Caco-2 (cell line): ENCODE measurements around the gene G6PD. TPM values are rescaled to one million over a fixed set of nuclear protein-coding genes. Genes with fewer than 3 reads are reported as not detected.

ENCODE experiments used
- BruUV-seq: library from RNA; stranded (reverse); fragments of 400-500 nt; replicated peaks from 2 replicates; lab custom pipeline; 2021; lab: Mats Ljungman, UMichigan
- CTCF ChIA-PET: fragments of 300-600 bp; sonication (Branson Sonifier 250); formaldehyde crosslinking; loops from one replicate; lab custom pipeline; 2022; ENCODE audit warnings: antibody characterized with exemption; lab: Charles Lee
- POLR2A ChIA-PET: fragments of 300-600 bp; sonication (Branson Sonifier 250); formaldehyde crosslinking; loops from one replicate; lab custom pipeline; 2022; ENCODE audit warnings: antibody characterized with exemption; lab: Charles Lee
- DNase-seq, 2 experiments: peaks; one replicate each; pipeline versions ENCODE4 v3.0.0 to v3.0.0-alpha.2; 2020 to 2022
- H3K27me3 ChIP-seq: replicated peaks from 2 replicates; pipeline ENCODE4 v1.6.0; 2011; ENCODE audit warnings: low read length; ENCODE audit not compliant: control insufficient read depth, insufficient read depth
- H3K36me3 ChIP-seq: 2 replicates; pipeline ENCODE4 v1.5.1; 2011; ENCODE audit warnings: low read length; ENCODE audit not compliant: control insufficient read depth, insufficient read depth
- H3K4me1 ChIP-seq: fragments of 250-450 bp; sonication (Bioruptor Pico); 2 replicates; pipeline ENCODE4 v1.5.1; 2020; ENCODE audit warnings: mild to moderate bottlenecking
- H3K4me3 ChIP-seq: 2 replicates; pipeline ENCODE4 v1.5.1; 2011; ENCODE audit warnings: low read depth, mild to moderate bottlenecking, control low read depth, low read length
- H3K9me3 ChIP-seq: fragments of 250-450 bp; sonication (Bioruptor Pico); 2 replicates; pipeline ENCODE4 v1.5.1; 2020; ENCODE audit warnings: mild to moderate bottlenecking, moderate library complexity
- H3K27ac Mint-ChIP-seq: one replicate; pipeline ENCODE4 v1.8.0; 2022; ENCODE audit warnings: mixed read lengths; ENCODE audit not compliant: unreplicated experiment
- H3K27me3 Mint-ChIP-seq: one replicate; pipeline ENCODE4 v1.8.0; 2022; ENCODE audit warnings: mixed read lengths; ENCODE audit not compliant: insufficient read depth, unreplicated experiment
- H3K36me3 Mint-ChIP-seq: one replicate; pipeline ENCODE4 v1.8.0; 2022; ENCODE audit warnings: mild to moderate bottlenecking, mixed read lengths; ENCODE audit not compliant: insufficient read depth, unreplicated experiment
- H3K4me1 Mint-ChIP-seq: one replicate; pipeline ENCODE4 v1.8.0; 2022; ENCODE audit warnings: low read depth, mixed read lengths; ENCODE audit not compliant: unreplicated experiment
- H3K4me3 Mint-ChIP-seq: one replicate; pipeline ENCODE4 v1.8.0; 2022; ENCODE audit warnings: mild to moderate bottlenecking, moderate library complexity, mixed read lengths; ENCODE audit not compliant: unreplicated experiment
- H3K9me3 Mint-ChIP-seq: one replicate; pipeline ENCODE4 v1.8.0; 2022; ENCODE audit warnings: mixed read lengths; ENCODE audit not compliant: unreplicated experiment
- intact Hi-C: fragments of 100-400 bp; cut with micrococcal nuclease; formaldehyde crosslinking; loops from one replicate; pipeline ENCODE4 v1.10.0; 2022; ENCODE audit not compliant: unreplicated experiment
- total RNA-seq: library from RNA; stranded (reverse); gene quantifications from 2 replicates; pipeline ENCODE4 v1.2.3, GENCODE V29; 2022
- TF ChIP-seq, protein P1 (sequence below), 2 experiments: fragments of 200-600 bp in 1 of 2; IDR thresholded peaks; 1 replicate in 1 of 2; 2 replicates in 1 of 2; pipeline versions ENCODE4 v1.5.1 to v1.8.0; 2011 to 2022; ENCODE audit warnings: antibody characterized with exemption in 1 of 2, control low read depth in 1 of 2, inconsistent platforms in 1 of 2, low read depth in 1 of 2, low read length in 1 of 2, mild to moderate bottlenecking in 1 of 2, moderate library complexity in 1 of 2; ENCODE audit not compliant: insufficient read depth in 1 of 2, severe bottlenecking in 1 of 2, unreplicated experiment in 1 of 2

Gene G6PD
- total RNA-seq, 1 experiment from 2014 or later = 103 TPM

DNA sequence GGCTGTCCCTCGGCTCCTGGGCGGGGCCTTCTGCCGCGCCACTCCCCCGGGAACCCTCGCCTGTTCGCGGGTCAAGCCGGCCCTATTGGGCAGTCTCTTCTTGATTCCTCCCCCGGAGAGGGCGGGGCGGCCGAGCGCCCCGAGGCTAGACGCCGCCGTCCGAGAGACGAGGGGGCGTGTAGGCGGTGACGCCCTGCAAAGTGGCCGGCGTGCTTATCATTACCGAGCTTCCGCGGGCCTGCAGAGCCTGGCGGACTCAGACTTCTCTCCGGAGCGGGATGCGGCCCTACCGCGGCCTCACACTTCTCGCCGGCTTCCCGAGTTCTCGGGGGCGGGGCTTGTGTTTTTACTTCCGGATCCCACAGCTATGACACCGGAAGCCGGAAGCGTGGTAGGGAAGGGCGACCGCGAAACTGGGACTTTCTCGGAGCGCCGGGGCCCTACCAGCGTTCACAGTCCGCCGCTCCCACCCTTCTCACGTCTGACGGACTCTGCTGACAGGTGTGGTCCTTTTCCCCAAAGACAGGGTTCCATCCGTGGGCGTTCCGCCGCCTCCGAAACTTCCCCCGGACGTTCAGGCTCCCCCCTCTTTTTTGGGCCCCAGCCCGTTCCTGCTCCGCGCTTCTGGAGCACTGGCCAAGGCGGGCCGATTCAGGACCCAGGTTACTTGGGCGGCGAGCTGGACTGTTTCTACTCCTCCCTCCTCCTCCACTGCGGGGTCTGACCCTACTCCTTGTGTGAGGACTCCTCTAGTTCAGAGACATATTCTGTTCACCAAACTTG is 790 bp upstream of the G6PD start, which contains the start of gene IKBKG:
TSS of gene IKBKG (plus strand) at position 376 of the 783 bp plus-strand sequence. CDS start 4,383 bp downstream, outside the sequence.
- H3K27me3 ChIP-seq = no peaks in the 10 kb centered on the region
- TF ChIP-seq, protein P1, sequence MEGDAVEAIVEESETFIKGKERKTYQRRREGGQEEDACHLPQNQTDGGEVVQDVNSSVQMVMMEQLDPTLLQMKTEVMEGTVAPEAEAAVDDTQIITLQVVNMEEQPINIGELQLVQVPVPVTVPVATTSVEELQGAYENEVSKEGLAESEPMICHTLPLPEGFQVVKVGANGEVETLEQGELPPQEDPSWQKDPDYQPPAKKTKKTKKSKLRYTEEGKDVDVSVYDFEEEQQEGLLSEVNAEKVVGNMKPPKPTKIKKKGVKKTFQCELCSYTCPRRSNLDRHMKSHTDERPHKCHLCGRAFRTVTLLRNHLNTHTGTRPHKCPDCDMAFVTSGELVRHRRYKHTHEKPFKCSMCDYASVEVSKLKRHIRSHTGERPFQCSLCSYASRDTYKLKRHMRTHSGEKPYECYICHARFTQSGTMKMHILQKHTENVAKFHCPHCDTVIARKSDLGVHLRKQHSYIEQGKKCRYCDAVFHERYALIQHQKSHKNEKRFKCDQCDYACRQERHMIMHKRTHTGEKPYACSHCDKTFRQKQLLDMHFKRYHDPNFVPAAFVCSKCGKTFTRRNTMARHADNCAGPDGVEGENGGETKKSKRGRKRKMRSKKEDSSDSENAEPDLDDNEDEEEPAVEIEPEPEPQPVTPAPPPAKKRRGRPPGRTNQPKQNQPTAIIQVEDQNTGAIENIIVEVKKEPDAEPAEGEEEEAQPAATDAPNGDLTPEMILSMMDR (IDR thresholded peaks at IDR 0.05; ENCODE audit: insufficient read depth in 1 of 2, low read depth in 1 of 2, low read length in 1 of 2, severe bottlenecking in 1 of 2, unreplicated experiment in 1 of 2) = no peak
- peak within 1 kb of the TSS; percentile 99 for H3K4me3 Mint-ChIP-seq
- no peaks in the 10 kb centered on the region for H3K9me3 Mint-ChIP-seq
- intact Hi-C loops = loop anchor here (1.0 kb wide), 1 partner anchor 31 kb away; the partner anchor contains the start of gene FAM3A
- BruUV-seq = TSS peak; percentile 44
- CTCF ChIA-PET = interaction anchor here (0.7 kb wide), 1 partner anchor 174 kb away, joined by 3 read pairs; no protein-coding TSS in a partner anchor
- H3K9me3 ChIP-seq = no peaks in the 10 kb centered on the region
- peak within 1 kb of the TSS; percentile 76 for H3K4me3 ChIP-seq
- H3K36me3 Mint-ChIP-seq = peaks cover 37% of the 10 kb centered on the region
- peak within 1 kb of the TSS; percentile 95 for H3K27ac Mint-ChIP-seq
- no peaks in the 10 kb centered on the region; the same call in 1 of the 2 replicates for H3K4me1 ChIP-seq
- H3K36me3 ChIP-seq = no peaks in the 10 kb centered on the region
- DNase-seq = peak; percentile 90 to 92
- H3K27me3 Mint-ChIP-seq = no peaks in the 10 kb centered on the region
- POLR2A ChIA-PET = interaction anchor here (0.6 to 1.2 kb wide), 2 partner anchors 57 to 100 kb away, joined by 3 to 6 read pairs; partner anchors contain the start of gene SLC10A3
- H3K4me1 Mint-ChIP-seq = peaks cover 10% of the 10 kb centered on the region

DNA sequence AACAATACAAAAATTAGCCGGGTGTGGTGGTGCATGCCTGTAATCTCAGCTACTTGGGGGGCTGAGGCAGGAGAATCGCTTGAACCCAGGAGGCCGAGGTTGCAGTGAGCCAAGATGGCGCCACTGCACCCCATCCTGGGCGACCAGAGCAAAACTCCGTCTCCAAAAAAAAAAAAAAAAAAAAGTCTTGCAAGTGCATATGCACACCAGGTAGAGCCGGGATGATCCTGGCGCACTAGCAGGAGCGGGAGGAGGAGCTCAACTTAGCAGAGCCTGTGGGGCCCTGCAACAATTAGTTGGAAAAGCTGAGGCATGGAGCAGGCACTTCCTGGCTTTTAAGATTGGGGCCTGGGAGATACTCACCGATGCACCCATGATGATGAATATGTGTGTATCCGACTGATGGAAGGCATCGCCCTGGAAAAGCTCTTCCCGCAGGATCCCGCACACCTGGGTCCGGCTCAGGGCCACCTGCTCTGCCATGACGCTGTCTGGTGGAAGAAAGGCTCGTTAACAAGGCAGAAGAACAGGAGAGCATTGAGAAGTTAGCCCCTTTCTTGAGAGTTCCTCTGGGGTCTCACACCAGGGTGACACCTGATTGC is 872 bp downstream of the G6PD start:
- H3K27me3 Mint-ChIP-seq = no peaks in the 10 kb centered on the region
- no peaks in the 10 kb centered on the region for H3K9me3 ChIP-seq
- intact Hi-C loops = no loop called here
- CTCF ChIA-PET = no interaction called here
- peaks cover 10% of the 10 kb centered on the region for H3K4me1 Mint-ChIP-seq
- H3K4me3 ChIP-seq = peak overlapping the region; percentile 76
- H3K27me3 ChIP-seq = no peaks in the 10 kb centered on the region
- no peak for DNase-seq
- POLR2A ChIA-PET = no interaction called here
- no peak overlapping the region for H3K27ac Mint-ChIP-seq
- peaks cover 30% of the 10 kb centered on the region for H3K36me3 Mint-ChIP-seq
- H3K9me3 Mint-ChIP-seq = no peaks in the 10 kb centered on the region
- peaks cover 15% of the 10 kb centered on the region for H3K4me1 ChIP-seq
- BruUV-seq = no TSS peak
- H3K4me3 Mint-ChIP-seq = peak overlapping the region; percentile 99
- TF ChIP-seq, protein P1 (IDR thresholded peaks at IDR 0.05; ENCODE audit: insufficient read depth in 1 of 2, low read depth in 1 of 2, low read length in 1 of 2, severe bottlenecking in 1 of 2, unreplicated experiment in 1 of 2) = no peak
- H3K36me3 ChIP-seq = no peaks in the 10 kb centered on the region

DNA sequence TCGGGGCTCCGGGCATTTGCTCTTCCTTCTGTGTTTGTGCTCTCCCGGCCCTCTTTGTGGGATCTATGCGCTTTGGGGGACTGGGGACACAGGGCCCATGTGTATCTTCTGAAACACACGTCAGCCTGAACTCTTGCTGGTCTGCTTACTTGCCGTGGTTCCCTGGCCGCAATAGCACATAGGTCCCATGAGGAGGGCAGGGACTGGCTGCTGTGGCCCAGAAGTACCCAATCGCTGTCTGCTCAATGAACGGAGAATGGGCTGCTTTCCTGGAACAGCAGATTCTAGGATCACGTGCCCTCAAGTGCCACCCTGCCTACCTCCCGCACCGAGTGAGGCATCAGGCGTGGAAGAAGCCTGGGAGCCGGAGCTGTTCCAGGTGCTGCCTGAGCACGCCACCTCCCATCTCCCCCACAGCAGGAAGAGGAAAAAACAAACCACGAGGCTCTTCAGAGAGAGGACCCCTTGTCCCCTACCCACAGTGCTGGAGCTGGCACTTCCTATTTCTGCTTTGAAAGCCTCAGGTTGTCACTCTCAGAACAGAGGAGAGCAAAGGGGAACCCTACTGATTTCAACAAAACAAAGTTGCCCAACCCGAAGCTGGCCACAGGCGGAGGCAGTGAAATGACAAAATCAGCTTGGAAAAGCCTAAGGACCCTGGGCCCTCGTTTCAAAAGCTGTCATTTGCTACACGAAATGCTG is 3.8 kb downstream of the G6PD start:
- H3K27ac Mint-ChIP-seq = no peak overlapping the region
- H3K9me3 Mint-ChIP-seq = no peaks in the 10 kb centered on the region
- no peak for DNase-seq
- no peaks in the 10 kb centered on the region for H3K4me1 Mint-ChIP-seq
- peaks cover 18% of the 10 kb centered on the region for H3K4me1 ChIP-seq
- no TSS peak for BruUV-seq
- ChIA-PET POLR2A (no interaction called here), CTCF (no interaction called here)
- no peak overlapping the region for H3K4me3 ChIP-seq
- no peaks in the 10 kb centered on the region for H3K36me3 ChIP-seq
- H3K27me3 Mint-ChIP-seq = no peaks in the 10 kb centered on the region
- no peaks in the 10 kb centered on the region for H3K9me3 ChIP-seq
- intact Hi-C loops = no loop called here
- H3K4me3 Mint-ChIP-seq = no peak overlapping the region
- H3K36me3 Mint-ChIP-seq = peaks cover 21% of the 10 kb centered on the region
- TF ChIP-seq, protein P1 (IDR thresholded peaks at IDR 0.05; ENCODE audit: insufficient read depth in 1 of 2, low read depth in 1 of 2, low read length in 1 of 2, severe bottlenecking in 1 of 2, unreplicated experiment in 1 of 2) = no peak
- H3K27me3 ChIP-seq = no peaks in the 10 kb centered on the region
